HL-60 (cell line): Measurements from ENCODE around the gene ROCK1.

ENCODE experiments used
- DNase-seq, 2 experiments: peaks; one replicate each; pipeline ENCODE4 v3.0.0-alpha.2; 2010 to 2020; ENCODE audit warnings: low read depth in 1 of 2, low spot score in 1 of 2
- H3K27ac ChIP-seq: fragments of 250-450 bp; sonication (Bioruptor Pico); replicated peaks from 2 replicates; pipeline ENCODE4 v1.5.1; 2020; ENCODE audit warnings: mild to moderate bottlenecking, moderate library complexity
- H3K27me3 ChIP-seq: fragments of 250-450 bp; sonication (Bioruptor Pico); 2 replicates; pipeline ENCODE4 v1.5.1; 2021; ENCODE audit warnings: mild to moderate bottlenecking, moderate library complexity; ENCODE audit not compliant: insufficient read depth, poor library complexity, severe bottlenecking
- H3K4me3 ChIP-seq: replicated peaks from 2 replicates; pipeline ENCODE4 v1.5.1; 2011; ENCODE audit warnings: mild to moderate bottlenecking, control low read depth, low read length; ENCODE audit not compliant: insufficient read depth
- CTCF ChIP-seq: IDR thresholded peaks from one replicate; pipeline ENCODE4 v1.5.1; 2011; ENCODE audit warnings: low read length, control low read depth, inconsistent platforms; ENCODE audit not compliant: insufficient read depth
- GABPA ChIP-seq: IDR thresholded peaks from 2 replicates; pipeline ENCODE4 v1.6.1; 2012; ENCODE audit warnings: low read depth
- POLR2AphosphoS5 ChIP-seq: IDR thresholded peaks from 2 replicates; pipeline ENCODE4 v1.6.1; 2012; ENCODE audit warnings: low read depth
- REST ChIP-seq: IDR thresholded peaks from 2 replicates; pipeline ENCODE4 v1.6.1; 2012; ENCODE audit warnings: low read depth; ENCODE audit not compliant: insufficient replicate concordance
- SPI1 ChIP-seq: IDR thresholded peaks from 2 replicates; pipeline ENCODE4 v1.6.1; 2012; ENCODE audit warnings: low read depth, mild to moderate bottlenecking, borderline replicate concordance

Gene ROCK1

GRCh38 chr18:21090680-21091079, 20.9 kb downstream of the ROCK1 start:
- Histone ChIP-seq H3K4me3 (no peak overlapping the region), H3K27me3 (no peaks in the 10 kb centered on the region), H3K27ac (no peak overlapping the region)
- no peak for DNase-seq
- TF ChIP-seq GABPA: no peak
- TF ChIP-seq POLR2AphosphoS5: no peak
- TF ChIP-seq CTCF: no peak
- TF ChIP-seq REST: no peak
- no peak for TF ChIP-seq SPI1

- no peak overlapping the region for H3K4me3 ChIP-seq
- H3K27ac ChIP-seq: no peak overlapping the region
- no peak for DNase-seq
- TF ChIP-seq SPI1 (no peak), POLR2AphosphoS5 (no peak)
- no peaks in the 10 kb centered on the region for H3K27me3 ChIP-seq
Measured at GRCh38 chr18:21085579-21086166, 25.9 kb downstream of the ROCK1 start.

- no peak overlapping the region for H3K4me3 ChIP-seq
- H3K27ac ChIP-seq: no peak overlapping the region
- no peaks in the 10 kb centered on the region for H3K27me3 ChIP-seq
- no peak for DNase-seq
- TF ChIP-seq REST (no peak), POLR2AphosphoS5 (no peak), CTCF (no peak), SPI1 (no peak), GABPA (no peak)
Measured at GRCh38 chr18:21084511-21085078, 27.0 kb downstream of the ROCK1 start.

- TF ChIP-seq REST (no peak), POLR2AphosphoS5 (no peak), SPI1 (no peak), GABPA (no peak), CTCF (no peak)
- Histone ChIP-seq H3K27ac (no peak overlapping the region), H3K4me3 (no peak overlapping the region), H3K27me3 (no peaks in the 10 kb centered on the region)
- no peak for DNase-seq
Measured at GRCh38 chr18:21083017-21083416, 28.6 kb downstream of the ROCK1 start.
